T-cell (primary cell): ENCODE results near the gene AURKB. TPM values are rescaled to one million over a fixed set of nuclear protein-coding genes. Genes with fewer than 3 reads are reported as not detected.

Source experiments
- ATAC-seq, 4 experiments: fragments of 200-7000 bp in 3 of 4; fragments of 150-1000 bp in 1 of 4; cut with Tn5 transposase; replicated peaks in 1 of 4; 1 replicate in 3 of 4; 2 replicates in 1 of 4; pipeline ENCODE4 v1.10.0; 2021; ENCODE audit warnings: moderate library complexity in 3 of 4, mild to moderate bottlenecking in 2 of 4, moderate number of reproducible peaks in 1 of 4
- CTCF ChIA-PET, 2 donors: fragments of 300-600 bp; sonication (Branson Sonifier 250); formaldehyde crosslinking; loops; one replicate each; lab custom pipeline; 2022; ENCODE audit warnings: antibody characterized with exemption in 2 of 2; lab: Charles Lee
- POLR2A ChIA-PET, 2 donors: fragments of 300-600 bp; sonication (Branson Sonifier 250); formaldehyde crosslinking; loops; one replicate each; lab custom pipeline; 2022; ENCODE audit warnings: antibody characterized with exemption in 2 of 2; lab: Charles Lee
- DNase-seq, 35 experiments: peaks; one replicate each; pipeline versions ENCODE4 v3.0.0 to v3.0.0-alpha.2; 2013 to 2023
- H3K27ac ChIP-seq: one replicate; pipeline ENCODE4 v1.5.1; 2013; ENCODE audit warnings: low read length
- H3K27me3 ChIP-seq, 2 experiments: replicated peaks in 1 of 2; 1 replicate in 1 of 2; 2 replicates in 1 of 2; pipeline versions ENCODE4 v1.6.1 to v1.7.0; 2013; ENCODE audit warnings: low read length in 1 of 2, mixed read lengths in 1 of 2; ENCODE audit not compliant: control insufficient read depth in 2 of 2, insufficient read depth in 2 of 2; ENCODE audit errors: extremely low read depth in 1 of 2
- H3K36me3 ChIP-seq, 2 donors: 1 replicate in 1 of 2; 2 replicates in 1 of 2; pipeline versions ENCODE4 v1.6.1 to v1.7.0; 2013; ENCODE audit warnings: low read length in 1 of 2; ENCODE audit not compliant: control insufficient read depth in 2 of 2, insufficient read depth in 1 of 2; ENCODE audit errors: extremely low read depth in 1 of 2
- H3K4me1 ChIP-seq, 2 experiments: 1 replicate in 1 of 2; 2 replicates in 1 of 2; pipeline versions ENCODE4 v1.6.1 to v1.7.0; 2013; ENCODE audit warnings: low read length in 2 of 2, mixed read lengths in 1 of 2; ENCODE audit not compliant: insufficient read depth in 2 of 2, control insufficient read depth in 1 of 2; ENCODE audit errors: extremely low read depth in 1 of 2
- H3K4me3 ChIP-seq, 2 donors: 1 replicate in 1 of 2; 2 replicates in 1 of 2; pipeline versions ENCODE4 v1.5.1 to v1.7.0; 2013; ENCODE audit warnings: mild to moderate bottlenecking in 2 of 2, low read length in 1 of 2, moderate library complexity in 1 of 2; ENCODE audit not compliant: control insufficient read depth in 1 of 2; ENCODE audit errors: extremely low read depth in 1 of 2
- H3K9me3 ChIP-seq: 2 replicates; pipeline ENCODE4 v1.7.0; 2013
- H3K27ac Mint-ChIP-seq, 2 donors: one replicate each; pipeline ENCODE4 v1.8.0; 2020 to 2021; ENCODE audit warnings: mild to moderate bottlenecking in 2 of 2, mixed read lengths in 2 of 2
- H3K27me3 Mint-ChIP-seq, 2 donors: one replicate each; pipeline ENCODE4 v1.8.0; 2021 to 2022; ENCODE audit warnings: mixed read lengths in 2 of 2
- H3K36me3 Mint-ChIP-seq: one replicate; pipeline ENCODE4 v1.8.0; 2021; ENCODE audit warnings: mixed read lengths
- H3K4me1 Mint-ChIP-seq, 3 donors: one replicate each; pipeline ENCODE4 v1.8.0; 2020 to 2022; ENCODE audit warnings: mixed read lengths in 3 of 3, mild to moderate bottlenecking in 1 of 3
- H3K4me3 Mint-ChIP-seq, 3 donors: one replicate each; pipeline ENCODE4 v1.8.0; 2020 to 2022; ENCODE audit warnings: mild to moderate bottlenecking in 3 of 3, mixed read lengths in 3 of 3, moderate library complexity in 3 of 3
- H3K9me3 Mint-ChIP-seq, 3 donors: one replicate each; pipeline ENCODE4 v1.8.0; 2020 to 2022; ENCODE audit warnings: mixed read lengths in 3 of 3
- WGBS: methylation state at CpG from one replicate; pipeline ENCODE4 v1.1.5; 2013; ENCODE audit warnings: missing lambda C conversion rate; ENCODE audit not compliant: insufficient coverage; 5-methylcytosine and 5-hydroxymethylcytosine counted together
- total RNA-seq, 35 experiments: library from RNA in 6 of 35; stranded (reverse) in 6 of 35; fragments of 120-200 nt in 1 of 35; gene quantifications; one replicate each; pipeline versions ENCODE4 v1.2.1 to v1.2.4 and lab custom pipeline; 2013 to 2026

The AURKB gene
- total RNA-seq, 5 donors from 2014 or later (not counting 1 experiment from before 2014, with no cell fraction given): 1.0 to 2.7 (median 1.7) TPM

GRCh38 chr17:8243827-8244226 lies 33.5 kb upstream of the AURKB start:
- H3K4me3 ChIP-seq: no peak overlapping the region

GRCh38 chr17:8237886-8238285 lies 27.5 kb upstream of the AURKB start:
- Mint-ChIP-seq H3K27ac (peak overlapping the region; percentile 13 to 71), H3K27me3 (no peaks in the 10 kb centered on the region), H3K4me1 (peaks cover 30 to 46% (median 34%) of the 10 kb centered on the region in 3 donors), H3K36me3 (peaks cover 52% of the 10 kb centered on the region), H3K4me3 (no peak overlapping the region), H3K9me3 (no peaks in the 10 kb centered on the region)
- CTCF ChIA-PET: no interaction called here
- no peaks in the 10 kb centered on the region for H3K9me3 ChIP-seq
- DNase-seq (no peak), ATAC-seq (no peak)
- peaks cover 14 to 91% of the 10 kb centered on the region in 2 donors for H3K36me3 ChIP-seq
- 100% methylated on average over 2 of the region's 4 CpGs for WGBS
- no peak overlapping the region for H3K27ac ChIP-seq
- peaks cover 0 to 5% of the 10 kb centered on the region in 2 experiments for H3K4me1 ChIP-seq
- POLR2A ChIA-PET: interaction anchor here (0.5 to 0.7 kb wide), 3 partner anchors 10 to 477 kb away, joined by 3 to 4 read pairs (median 4); partner anchors contain the start of gene CTC1 (in 1 of the 2)
- H3K27me3 ChIP-seq: no peaks in the 10 kb centered on the region
- no peak overlapping the region for H3K4me3 ChIP-seq

More at GRCh38 chr17:8243827-8244226, 33.5 kb upstream of the AURKB start:
- WGBS: no CpG with 5 or more reads among the region's 5 CpGs
- Mint-ChIP-seq H3K27ac (peak overlapping the region; percentile 75 to 82), H3K4me1 (peaks cover 50 to 63% (median 52%) of the 10 kb centered on the region in 3 donors), H3K9me3 (no peaks in the 10 kb centered on the region), H3K4me3 (peak overlapping the region; percentile 17 to 100 (median 45)), H3K27me3 (no peaks in the 10 kb centered on the region), H3K36me3 (peaks cover 26% of the 10 kb centered on the region)
- peaks cover 19 to 50% of the 10 kb centered on the region in 2 experiments for H3K4me1 ChIP-seq
- ChIA-PET CTCF (interaction anchor here (0.6 to 1.4 kb wide), 4 partner anchors 17 to 137 kb away, joined by 3 to 6 read pairs (median 4); no protein-coding TSS in a partner anchor), POLR2A (interaction anchor here in 1 of 2 donors (0.7 kb wide), 1 partner anchor 20 kb away, joined by 3 read pairs; no protein-coding TSS in a partner anchor)
- DNase-seq (peak in 8 of 35 experiments; percentile 7 to 42 (median 18)), ATAC-seq (no peak)
- H3K27me3 ChIP-seq: no peaks in the 10 kb centered on the region
- H3K27ac ChIP-seq: peak overlapping the region; percentile 18
- H3K9me3 ChIP-seq: no peaks in the 10 kb centered on the region
- H3K36me3 ChIP-seq: peaks cover 4 to 45% of the 10 kb centered on the region in 2 donors

GRCh38 chr17:8237175-8237574 lies 26.8 kb upstream of the AURKB start:
- ATAC-seq: no peak
- H3K27ac ChIP-seq: no peak overlapping the region
- H3K4me1 ChIP-seq: peaks cover 0 to 2% of the 10 kb centered on the region in 2 experiments
- H3K4me3 Mint-ChIP-seq: no peak overlapping the region
- no peak overlapping the region for H3K27ac Mint-ChIP-seq
- CTCF ChIA-PET: interaction anchor here (0.6 to 0.7 kb wide), 3 partner anchors 13 to 45 kb away, joined by 3 read pairs; no protein-coding TSS in a partner anchor
- WGBS: 100% methylated on average over 4 of the region's 7 CpGs
- H3K27me3 Mint-ChIP-seq: no peaks in the 10 kb centered on the region
- H3K27me3 ChIP-seq: no peaks in the 10 kb centered on the region
- POLR2A ChIA-PET: interaction anchor here (0.5 to 0.6 kb wide), 3 partner anchors 11 to 139 kb away, joined by 3 to 4 read pairs (median 3); partner anchors contain the start of gene CTC1 (in 1 of the 2)
- no peaks in the 10 kb centered on the region for H3K9me3 Mint-ChIP-seq
- H3K9me3 ChIP-seq: no peaks in the 10 kb centered on the region
- H3K36me3 Mint-ChIP-seq: peaks cover 53% of the 10 kb centered on the region
- H3K36me3 ChIP-seq: peaks cover 17 to 93% of the 10 kb centered on the region in 2 donors
- H3K4me3 ChIP-seq: no peak overlapping the region
- H3K4me1 Mint-ChIP-seq: peaks cover 26 to 43% (median 29%) of the 10 kb centered on the region in 3 donors
- no peak for DNase-seq

GRCh38 chr17:8235676-8236075 lies 25.3 kb upstream of the AURKB start:
- no peak for DNase-seq
- ChIA-PET CTCF (interaction anchor here in 1 of 2 donors (0.9 kb wide), 1 partner anchor 11 kb away, joined by 5 read pairs; no protein-coding TSS in a partner anchor), POLR2A (interaction anchor here in 1 of 2 donors (0.6 kb wide), 1 partner anchor 11 kb away, joined by 7 read pairs; no protein-coding TSS in a partner anchor)
- 90% methylated on average over 3 of the region's 7 CpGs for WGBS
- no peak overlapping the region for H3K27ac ChIP-seq
- no peak overlapping the region for H3K27ac Mint-ChIP-seq
- no peaks in the 10 kb centered on the region for H3K9me3 ChIP-seq
- no peaks in the 10 kb centered on the region for H3K4me1 ChIP-seq
- no peaks in the 10 kb centered on the region for H3K27me3 ChIP-seq
- H3K36me3 Mint-ChIP-seq: peaks cover 66% of the 10 kb centered on the region
- no peak for ATAC-seq
- no peaks in the 10 kb centered on the region for H3K9me3 Mint-ChIP-seq
- no peak overlapping the region for H3K4me3 Mint-ChIP-seq
- H3K27me3 Mint-ChIP-seq: no peaks in the 10 kb centered on the region
- no peak overlapping the region for H3K4me3 ChIP-seq
- peaks cover 29 to 96% of the 10 kb centered on the region in 2 donors for H3K36me3 ChIP-seq
- H3K4me1 Mint-ChIP-seq: peaks cover 26 to 51% (median 27%) of the 10 kb centered on the region in 3 donors

GRCh38 chr17:8234361-8235270 lies 24.2 kb upstream of the AURKB start:
- 95% methylated on average over 9 of the region's 21 CpGs for whole genome bisulfite sequencing
- DNase-seq (no peak), ATAC-seq (no peak)
- no peak overlapping the region for H3K27ac ChIP-seq
- no peaks in the 10 kb centered on the region for H3K27me3 Mint-ChIP-seq
- peaks cover 39 to 97% of the 10 kb centered on the region in 2 donors for H3K36me3 ChIP-seq
- H3K27me3 ChIP-seq: no peaks in the 10 kb centered on the region
- no peaks in the 10 kb centered on the region for H3K9me3 ChIP-seq
- POLR2A ChIA-PET: interaction anchor here in 1 of 2 donors (0.6 kb wide), 1 partner anchor 10 kb away, joined by 7 read pairs; no protein-coding TSS in a partner anchor
- H3K4me3 Mint-ChIP-seq: no peak overlapping the region
- CTCF ChIA-PET: interaction anchor here in 1 of 2 donors (0.9 kb wide), 1 partner anchor 12 kb away, joined by 5 read pairs; no protein-coding TSS in a partner anchor
- H3K4me3 ChIP-seq: no peak overlapping the region
- H3K27ac Mint-ChIP-seq: peak overlapping the region; percentile 18 to 55
- H3K9me3 Mint-ChIP-seq: no peaks in the 10 kb centered on the region
- H3K36me3 Mint-ChIP-seq: peaks cover 72% of the 10 kb centered on the region
- peaks cover 21 to 47% (median 27%) of the 10 kb centered on the region in 3 donors for H3K4me1 Mint-ChIP-seq
- no peaks in the 10 kb centered on the region for H3K4me1 ChIP-seq

GRCh38 chr17:8231701-8232100 lies 21.3 kb upstream of the AURKB start:
- Histone ChIP-seq H3K36me3 (peaks cover 36 to 99% of the 10 kb centered on the region in 2 donors), H3K9me3 (no peaks in the 10 kb centered on the region), H3K27ac (no peak overlapping the region), H3K27me3 (no peaks in the 10 kb centered on the region), H3K4me1 (peaks cover 1 to 10% of the 10 kb centered on the region in 2 experiments), H3K4me3 (no peak overlapping the region)
- Mint-ChIP-seq H3K27me3 (no peaks in the 10 kb centered on the region), H3K9me3 (no peaks in the 10 kb centered on the region), H3K4me1 (peaks cover 15 to 49% (median 26%) of the 10 kb centered on the region in 3 donors), H3K27ac (no peak overlapping the region), H3K36me3 (peaks cover 81% of the 10 kb centered on the region), H3K4me3 (peak overlapping the region in 1 of 3 donors; percentile 43)
- DNase-seq (no peak), ATAC-seq (no peak)
- ChIA-PET POLR2A (interaction anchor here in 1 of 2 donors (0.6 kb wide), 1 partner anchor 42 kb away, joined by 3 read pairs; the partner anchor contains the start of gene BORCS6), CTCF (no interaction called here)
- 95% methylated on average over 6 of the region's 10 CpGs for WGBS
